Central memory CD8-positive, alpha-beta T cell (primary cell): ENCODE results near the gene PHACTR3.

ENCODE experiments used
- ATAC-seq: fragments of 150-1000 bp; cut with Tn5 transposase; replicated peaks from 2 replicates; pipeline ENCODE4 v1.10.0; 2022; ENCODE audit warnings: mild to moderate bottlenecking, moderate FRiP score, moderate number of reproducible peaks; ENCODE audit not compliant: poor library complexity, severe bottlenecking; ENCODE audit errors: extremely low read depth
- DNase-seq, 2 donors: peaks; one replicate each; pipeline ENCODE4 v3.0.0; 2021; ENCODE audit warnings: low spot score in 2 of 2
- H3K27ac Mint-ChIP-seq: one replicate; pipeline ENCODE4 v1.8.0; 2022; ENCODE audit warnings: low read depth, mild to moderate bottlenecking, moderate library complexity, mixed read lengths
- H3K27me3 Mint-ChIP-seq: one replicate; pipeline ENCODE4 v1.8.0; 2022; ENCODE audit warnings: mixed read lengths
- H3K36me3 Mint-ChIP-seq: one replicate; pipeline ENCODE4 v1.8.0; 2022; ENCODE audit warnings: mild to moderate bottlenecking, moderate library complexity, mixed read lengths; ENCODE audit not compliant: insufficient read depth
- H3K4me1 Mint-ChIP-seq: one replicate; pipeline ENCODE4 v1.8.0; 2022; ENCODE audit warnings: mixed read lengths
- H3K4me3 Mint-ChIP-seq: one replicate; pipeline ENCODE4 v1.8.0; 2022; ENCODE audit warnings: mild to moderate bottlenecking, moderate library complexity, mixed read lengths
- H3K9me3 Mint-ChIP-seq: one replicate; pipeline ENCODE4 v1.8.0; 2022; ENCODE audit warnings: mixed read lengths

Gene PHACTR3

DNA sequence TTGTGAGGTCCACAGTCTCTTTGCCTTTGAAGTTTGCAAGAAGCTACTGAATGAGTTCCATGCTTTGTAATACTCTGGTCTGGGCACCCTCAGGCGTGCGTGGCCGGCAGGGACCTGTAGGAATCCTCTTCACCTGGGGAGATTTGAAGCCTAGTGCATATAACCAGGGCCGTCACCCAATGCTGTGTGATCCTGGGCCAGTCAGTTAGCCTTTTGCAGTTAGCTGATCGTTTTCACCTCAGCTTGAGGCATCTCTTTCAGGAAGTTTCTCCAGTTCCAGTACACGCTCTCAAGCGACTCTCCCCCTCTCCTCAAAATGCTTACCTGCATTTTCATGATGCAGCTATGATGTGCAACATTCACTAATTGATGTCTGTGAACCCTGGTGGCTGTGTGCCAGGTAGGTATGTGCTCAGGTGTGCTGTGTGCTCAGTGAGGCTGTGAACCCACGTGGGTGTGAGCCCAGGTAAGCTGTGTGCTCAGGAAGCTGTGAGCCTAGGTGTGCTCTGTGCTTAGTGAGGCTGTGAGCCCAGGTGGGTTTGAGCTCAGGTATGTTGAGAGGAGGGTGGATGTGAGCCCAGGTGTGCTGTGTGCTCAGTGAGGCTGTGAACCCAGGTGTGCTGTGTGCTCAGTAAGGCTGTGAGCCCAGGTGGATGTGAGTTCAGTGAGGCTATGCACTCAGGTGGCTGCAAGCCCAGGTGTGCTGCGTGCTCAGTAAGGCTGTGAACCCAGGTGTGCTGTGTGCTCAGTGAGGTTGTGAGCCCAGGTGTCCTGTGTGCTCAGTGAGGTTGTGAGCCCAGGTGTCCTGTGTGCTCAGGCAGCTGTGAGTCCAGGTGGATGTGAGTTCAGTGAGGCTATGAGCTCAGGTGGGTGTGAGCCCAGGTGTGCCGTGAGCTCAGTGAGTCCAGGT lies 120.4 kb downstream of the PHACTR3 start:
- ATAC-seq (no peak), DNase-seq (no peak)
- H3K9me3 Mint-ChIP-seq, result no peaks in the 10 kb centered on the region

DNA sequence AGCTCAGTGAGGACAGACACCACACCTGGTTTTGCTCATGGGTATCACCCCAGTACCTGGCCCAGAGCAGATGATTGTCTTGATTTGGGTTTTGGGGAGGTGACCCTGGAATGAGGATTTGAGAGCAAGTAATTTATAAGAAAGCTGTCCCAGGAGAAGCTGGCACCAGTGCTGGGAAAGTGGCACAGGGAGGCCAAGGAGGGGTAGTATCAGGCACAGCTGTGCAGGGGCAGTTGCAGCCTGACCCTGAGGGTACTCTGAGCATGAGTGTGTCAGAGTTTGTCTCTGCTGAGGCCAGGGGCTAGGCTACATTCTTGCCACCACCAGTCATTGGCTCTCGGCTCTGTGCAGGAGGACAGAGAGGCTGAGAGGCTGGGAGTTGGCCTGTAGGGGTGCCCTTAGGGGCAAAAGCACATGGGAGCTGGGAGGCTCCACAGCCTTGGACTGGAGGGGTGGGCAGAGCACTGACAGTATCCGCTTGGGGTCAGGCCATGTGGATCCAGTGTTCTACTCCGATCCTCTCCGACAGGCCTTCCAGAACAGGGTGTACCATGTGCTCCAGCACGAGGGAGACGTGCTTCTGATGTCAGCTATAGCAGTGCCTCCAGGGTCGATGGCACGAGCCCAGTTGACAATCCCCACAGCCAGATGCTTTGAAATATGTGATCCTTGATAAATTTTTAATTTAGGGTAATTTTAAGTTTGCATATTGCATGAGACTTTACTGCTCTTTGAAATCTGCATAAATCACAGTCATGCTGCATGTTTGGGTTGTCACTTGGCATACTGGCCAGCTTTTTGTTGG lies 121.3 kb downstream of the PHACTR3 start:
- Mint-ChIP-seq H3K4me1 (no peaks in the 10 kb centered on the region), H3K27me3 (peaks cover 37% of the 10 kb centered on the region), H3K9me3 (no peaks in the 10 kb centered on the region), H3K36me3 (no peaks in the 10 kb centered on the region), H3K27ac (no peak overlapping the region), H3K4me3 (no peak overlapping the region)
- DNase-seq (no peak), ATAC-seq (no peak)

More for the DNA sequence above, 120.4 kb downstream of the PHACTR3 start:
- H3K4me3 Mint-ChIP-seq, result no peak overlapping the region
- peaks cover 37% of the 10 kb centered on the region for H3K27me3 Mint-ChIP-seq
- H3K27ac Mint-ChIP-seq, result no peak overlapping the region
- H3K36me3 Mint-ChIP-seq, result no peaks in the 10 kb centered on the region
- H3K4me1 Mint-ChIP-seq, result no peaks in the 10 kb centered on the region

DNA sequence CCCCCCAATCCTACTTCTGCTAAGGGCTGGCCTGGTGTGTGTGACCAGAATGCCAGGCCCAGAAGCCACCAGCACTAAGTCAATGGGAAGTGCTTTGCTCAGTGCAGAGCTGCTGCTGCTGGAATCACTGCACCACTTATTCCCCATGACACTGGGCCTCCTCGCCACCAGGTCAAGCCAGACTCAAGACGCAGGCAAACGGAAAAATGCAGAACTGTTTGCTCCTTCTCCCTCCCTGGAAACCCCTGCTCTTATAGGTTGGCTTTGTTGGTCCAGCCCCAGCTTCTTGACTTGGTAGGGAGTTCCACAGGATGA lies 121.9 kb downstream of the PHACTR3 start:
- DNase-seq (no peak), ATAC-seq (no peak)
- Mint-ChIP-seq H3K4me1 (no peaks in the 10 kb centered on the region), H3K27me3 (peaks cover 37% of the 10 kb centered on the region), H3K36me3 (no peaks in the 10 kb centered on the region), H3K27ac (no peak overlapping the region), H3K9me3 (no peaks in the 10 kb centered on the region), H3K4me3 (no peak overlapping the region)

DNA sequence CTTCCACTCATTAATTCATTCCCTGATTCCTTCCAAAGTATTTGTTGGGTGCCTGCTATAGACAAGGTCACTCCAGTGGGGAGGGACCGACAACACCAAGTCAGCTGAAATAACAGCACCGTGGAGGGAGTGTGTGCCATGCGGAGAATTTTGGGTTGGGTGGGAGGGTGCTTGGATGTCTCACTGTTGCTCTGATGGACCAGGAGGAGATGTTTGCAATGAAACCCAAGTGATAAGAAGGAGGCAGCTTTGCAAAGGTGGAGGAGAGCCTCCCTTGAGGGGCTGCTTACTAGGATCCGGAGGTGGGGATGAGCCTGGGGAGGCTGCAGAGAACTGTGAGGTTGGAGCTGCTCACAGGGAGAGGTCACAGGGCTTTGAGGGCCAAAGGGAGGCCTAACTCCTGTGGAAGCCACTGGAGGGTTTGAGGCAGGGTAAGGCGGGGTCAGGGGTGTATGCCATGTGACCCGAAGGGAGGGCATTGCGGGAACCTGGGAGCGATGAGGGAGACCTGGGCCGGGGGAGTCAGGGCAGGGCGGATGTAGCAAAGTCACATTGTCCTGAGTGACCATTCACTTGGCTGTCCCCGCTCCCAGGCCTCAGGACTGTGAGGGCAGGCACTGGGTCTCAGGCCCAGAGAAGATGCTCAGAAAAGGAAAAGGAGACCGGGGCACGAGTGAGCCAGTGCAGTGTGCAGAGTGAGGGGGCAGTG lies 124.5 kb downstream of the PHACTR3 start:
- peaks cover 37% of the 10 kb centered on the region for H3K27me3 Mint-ChIP-seq
- H3K4me3 Mint-ChIP-seq, result no peak overlapping the region
- no peaks in the 10 kb centered on the region for H3K9me3 Mint-ChIP-seq
- DNase-seq (no peak), ATAC-seq (no peak)
- H3K27ac Mint-ChIP-seq, result no peak overlapping the region
- H3K4me1 Mint-ChIP-seq, result no peaks in the 10 kb centered on the region
- no peaks in the 10 kb centered on the region for H3K36me3 Mint-ChIP-seq

DNA sequence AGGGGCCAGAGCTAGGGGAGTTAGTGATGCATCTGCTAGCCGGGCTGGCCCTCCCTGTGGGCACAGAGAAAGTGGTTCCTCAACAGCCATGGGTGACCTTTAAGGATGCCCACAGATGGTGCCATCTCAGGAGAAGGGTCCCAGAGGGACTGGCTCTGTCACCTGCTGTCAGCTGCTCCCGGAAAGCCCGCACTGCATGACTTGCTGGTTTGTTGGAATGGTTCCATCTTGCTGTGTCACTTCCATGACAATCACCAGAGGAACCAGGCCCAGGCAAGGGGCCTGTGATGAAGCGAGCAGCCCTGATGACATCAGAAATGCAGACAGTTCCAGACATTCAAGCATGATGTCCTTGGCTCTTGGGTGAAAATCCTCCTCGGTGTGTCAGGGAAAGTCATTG lies 125.2 kb downstream of the PHACTR3 start:
- H3K4me1 Mint-ChIP-seq, result no peaks in the 10 kb centered on the region
- peaks cover 37% of the 10 kb centered on the region for H3K27me3 Mint-ChIP-seq
- no peaks in the 10 kb centered on the region for H3K36me3 Mint-ChIP-seq
- ATAC-seq (no peak), DNase-seq (no peak)
- no peak overlapping the region for H3K27ac Mint-ChIP-seq
- no peaks in the 10 kb centered on the region for H3K9me3 Mint-ChIP-seq
- H3K4me3 Mint-ChIP-seq, result no peak overlapping the region

DNA sequence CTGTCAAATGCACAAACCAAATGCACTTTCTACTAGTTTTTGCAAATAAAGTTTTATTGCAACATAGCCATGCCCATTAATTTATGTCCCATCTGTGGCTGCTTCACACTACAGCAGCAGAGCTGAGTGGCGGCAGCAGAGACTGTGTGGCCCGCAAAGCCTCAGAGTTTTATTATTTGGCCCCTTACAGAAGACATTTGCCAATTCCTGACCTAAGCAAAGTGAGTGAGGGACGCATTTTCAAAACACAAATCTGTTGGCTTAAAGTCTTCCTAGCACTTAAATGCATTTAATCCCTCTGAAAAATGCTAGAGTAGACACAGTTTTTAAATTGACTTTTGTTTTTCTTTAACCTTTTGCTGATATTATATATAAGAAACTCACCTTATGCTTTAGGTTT lies 126.4 kb downstream of the PHACTR3 start:
- Mint-ChIP-seq H3K36me3 (no peaks in the 10 kb centered on the region), H3K27me3 (peaks cover 27% of the 10 kb centered on the region), H3K4me1 (no peaks in the 10 kb centered on the region), H3K9me3 (no peaks in the 10 kb centered on the region), H3K27ac (no peak overlapping the region), H3K4me3 (no peak overlapping the region)
- ATAC-seq (no peak), DNase-seq (no peak)

DNA sequence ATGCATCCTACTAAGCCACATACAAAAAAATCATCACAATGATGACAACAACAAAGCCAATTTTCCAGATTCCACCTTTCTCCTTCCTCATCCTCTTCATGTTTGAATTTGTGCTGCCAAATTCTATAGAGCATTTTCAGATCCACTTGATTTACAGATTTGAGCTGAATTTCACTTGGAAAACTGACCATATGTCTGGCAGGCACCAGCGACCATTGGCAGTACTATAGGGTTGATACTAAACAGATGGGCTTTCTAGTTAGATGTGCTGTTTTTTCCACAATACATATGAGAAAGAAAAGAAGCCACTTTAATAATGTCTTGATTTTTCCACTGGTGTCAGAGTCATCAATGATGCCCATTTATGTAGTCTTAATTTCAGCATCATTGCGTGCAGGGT lies 127.0 kb downstream of the PHACTR3 start:
- no peak overlapping the region for H3K4me3 Mint-ChIP-seq
- ATAC-seq, result no peak

DNA sequence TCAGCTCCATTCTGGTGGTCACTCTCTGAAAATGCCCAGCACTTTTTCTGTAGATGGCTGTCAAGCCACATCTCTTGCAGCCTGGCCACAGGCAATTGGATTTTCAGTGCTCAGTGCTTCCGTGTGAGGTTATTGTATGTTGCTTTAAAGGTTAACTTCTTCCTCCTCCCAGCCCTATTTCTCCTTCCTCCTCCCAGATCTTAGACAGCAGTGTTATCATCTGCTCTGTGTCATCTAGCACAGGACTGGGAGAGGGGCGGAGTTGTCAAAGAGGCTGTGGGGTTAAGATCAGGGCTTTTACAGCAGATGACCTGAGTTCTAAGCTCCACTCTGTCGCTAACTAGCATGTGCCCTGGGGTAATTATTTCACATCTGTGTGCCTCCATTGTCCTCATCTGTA lies 129.0 kb downstream of the PHACTR3 start:
- Mint-ChIP-seq H3K4me3 (no peak overlapping the region), H3K27me3 (peaks cover 27% of the 10 kb centered on the region), H3K36me3 (no peaks in the 10 kb centered on the region), H3K27ac (no peak overlapping the region), H3K4me1 (no peaks in the 10 kb centered on the region), H3K9me3 (no peaks in the 10 kb centered on the region)
- ATAC-seq (no peak), DNase-seq (no peak)

More for the DNA sequence above, 127.0 kb downstream of the PHACTR3 start:
- Mint-ChIP-seq H3K4me1 (no peaks in the 10 kb centered on the region), H3K36me3 (no peaks in the 10 kb centered on the region), H3K27ac (no peak overlapping the region), H3K9me3 (no peaks in the 10 kb centered on the region), H3K27me3 (peaks cover 27% of the 10 kb centered on the region)
- no peak for DNase-seq

DNA sequence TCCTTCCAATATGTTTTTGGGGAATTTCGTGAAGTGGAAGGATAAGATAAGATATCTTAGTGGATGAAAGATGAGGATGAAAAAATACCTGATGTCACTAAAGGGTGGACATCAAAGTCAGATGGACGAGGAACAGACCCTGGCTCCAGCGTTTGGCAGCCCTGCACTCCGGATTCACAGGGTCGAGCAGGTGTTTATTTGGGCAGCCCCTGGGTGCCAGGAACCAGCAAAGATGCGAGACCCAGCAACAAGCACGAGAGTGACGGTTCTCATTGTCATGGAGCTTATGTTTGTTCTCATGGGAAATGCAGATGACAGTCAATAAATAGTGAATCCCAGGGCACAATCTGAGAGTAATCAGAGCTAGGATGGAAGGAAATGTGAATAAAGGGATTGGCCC lies 131.1 kb downstream of the PHACTR3 start:
- DNase-seq (no peak), ATAC-seq (no peak)
- H3K9me3 Mint-ChIP-seq, result no peaks in the 10 kb centered on the region
- H3K27ac Mint-ChIP-seq, result no peak overlapping the region
- H3K36me3 Mint-ChIP-seq, result no peaks in the 10 kb centered on the region
- H3K4me3 Mint-ChIP-seq, result no peak overlapping the region
- no peaks in the 10 kb centered on the region for H3K4me1 Mint-ChIP-seq
- peaks cover 32% of the 10 kb centered on the region for H3K27me3 Mint-ChIP-seq

DNA sequence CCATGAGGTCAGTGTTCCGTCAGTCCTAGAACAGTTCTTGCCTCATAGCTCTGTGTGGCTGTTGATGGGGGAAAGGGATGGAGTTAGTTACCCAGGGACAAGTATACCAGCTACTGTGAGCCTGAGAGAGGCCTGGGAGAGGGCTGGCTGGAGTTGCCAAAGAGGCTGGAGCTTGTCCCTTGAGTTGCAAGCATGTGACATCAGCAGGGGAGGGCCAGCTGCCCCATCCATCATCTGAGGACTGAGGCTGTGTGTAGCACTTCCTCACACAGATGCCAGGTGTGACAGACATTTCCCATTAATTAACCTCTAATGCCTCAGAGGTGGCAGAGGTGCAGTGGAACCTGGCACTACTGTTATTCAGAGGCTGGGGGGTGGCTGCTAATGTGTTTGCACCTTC lies 131.6 kb downstream of the PHACTR3 start:
- Mint-ChIP-seq H3K36me3 (no peaks in the 10 kb centered on the region), H3K27ac (no peak overlapping the region), H3K4me3 (no peak overlapping the region), H3K9me3 (no peaks in the 10 kb centered on the region), H3K4me1 (no peaks in the 10 kb centered on the region), H3K27me3 (peaks cover 32% of the 10 kb centered on the region)
- no peak for ATAC-seq
- DNase-seq, result no peak

DNA sequence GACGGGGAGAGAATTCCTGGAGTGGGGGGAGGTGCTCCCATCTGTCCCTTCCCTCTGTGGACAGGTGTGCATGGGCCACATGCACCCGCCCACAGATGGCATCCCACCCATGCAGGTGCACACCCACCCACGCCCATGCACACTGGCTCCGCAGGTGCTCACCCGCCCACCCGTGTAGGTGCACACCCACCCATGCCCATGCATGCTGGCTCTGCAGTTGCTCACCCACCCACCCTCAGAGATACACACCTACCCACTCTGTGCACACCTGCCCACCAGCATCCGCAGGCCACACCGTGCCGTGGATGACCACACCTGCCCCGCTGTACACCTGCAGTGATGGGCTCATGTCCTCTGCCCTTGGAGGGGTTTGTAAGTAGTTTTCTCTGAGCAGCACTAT lies 132.0 kb downstream of the PHACTR3 start:
- H3K9me3 Mint-ChIP-seq, result no peaks in the 10 kb centered on the region
- H3K4me3 Mint-ChIP-seq, result no peak overlapping the region
- H3K36me3 Mint-ChIP-seq, result no peaks in the 10 kb centered on the region
- H3K27ac Mint-ChIP-seq, result no peak overlapping the region
- DNase-seq (no peak), ATAC-seq (no peak)
- peaks cover 37% of the 10 kb centered on the region for H3K27me3 Mint-ChIP-seq
- H3K4me1 Mint-ChIP-seq, result no peaks in the 10 kb centered on the region

DNA sequence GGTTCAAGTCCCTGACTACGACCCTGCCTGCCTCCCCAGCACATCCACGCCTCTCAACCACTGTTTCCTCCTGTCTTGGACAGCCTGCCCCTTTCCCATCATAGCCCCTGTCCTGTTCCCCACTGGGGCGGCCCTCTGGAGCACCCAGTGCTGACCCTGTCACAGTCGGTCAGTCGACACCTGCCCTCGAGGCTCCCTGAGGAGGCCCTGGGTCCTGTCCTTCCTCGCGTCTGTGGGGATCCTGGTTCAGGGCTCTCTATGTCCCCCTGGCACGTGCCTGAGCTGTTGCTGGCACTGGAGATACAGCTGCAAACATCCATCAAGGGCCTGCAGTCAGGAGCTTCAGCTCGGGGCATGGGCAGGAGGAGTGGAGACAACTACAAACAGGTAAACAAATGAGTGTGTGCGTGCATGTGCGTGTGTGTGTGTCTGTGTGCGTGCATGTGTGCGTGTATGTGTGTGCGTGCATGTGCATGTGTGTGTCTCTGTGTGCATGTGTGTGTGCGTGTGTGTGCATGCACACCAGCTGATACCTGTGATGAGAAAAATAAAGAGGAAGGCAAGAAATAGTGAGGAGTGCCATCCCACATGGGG lies 132.8 kb downstream of the PHACTR3 start:
- Mint-ChIP-seq H3K4me1 (no peaks in the 10 kb centered on the region), H3K36me3 (no peaks in the 10 kb centered on the region), H3K4me3 (no peak overlapping the region), H3K9me3 (no peaks in the 10 kb centered on the region), H3K27me3 (peaks cover 45% of the 10 kb centered on the region), H3K27ac (no peak overlapping the region)
- ATAC-seq (no peak), DNase-seq (no peak)
